PC-9 (cell line): ENCODE measurements around the gene SLC7A14. TPM values are rescaled to one million over a fixed set of nuclear protein-coding genes. Genes with fewer than 3 reads are reported as not detected.

Experiments used
- BruUV-seq: library from RNA; stranded (reverse); fragments of 400-500 nt; replicated peaks from 2 replicates; lab custom pipeline; 2021; lab: Mats Ljungman, UMichigan
- CTCF ChIA-PET: fragments of 300-600 bp; sonication (Branson Sonifier 250); formaldehyde crosslinking; loops from one replicate; lab custom pipeline; 2022; ENCODE audit warnings: antibody characterized with exemption; lab: Charles Lee
- POLR2A ChIA-PET: fragments of 300-600 bp; sonication (Branson Sonifier 250); formaldehyde crosslinking; loops from one replicate; lab custom pipeline; 2022; ENCODE audit warnings: antibody characterized with exemption; ENCODE audit not compliant: unreplicated experiment; lab: Charles Lee
- DNase-seq, 2 experiments: peaks; one replicate each; pipeline versions ENCODE4 v3.0.0 to v3.0.0-alpha.2; 2015 to 2022; ENCODE audit warnings: mixed read lengths in 1 of 2
- H2AFZ ChIP-seq: fragments of 200-600 bp; sonication (generic); 2 replicates; pipeline ENCODE4 v1.8.1; 2017; ENCODE audit warnings: antibody characterized with exemption
- H3F3A ChIP-seq: fragments of 200-600 bp; sonication (generic); 2 replicates; pipeline ENCODE4 v1.8.1; 2017; ENCODE audit warnings: antibody characterized with exemption, mild to moderate bottlenecking, low read depth; ENCODE audit not compliant: insufficient read depth
- H3K27ac ChIP-seq: fragments of 200-600 bp; sonication (generic); 2 replicates; pipeline ENCODE4 v1.6.1; 2016; ENCODE audit warnings: mixed run types
- H3K27me3 ChIP-seq: fragments of 200-600 bp; sonication (generic); 2 replicates; pipeline ENCODE4 v1.6.1; 2016; ENCODE audit warnings: low read depth, mixed run types; ENCODE audit not compliant: insufficient read depth
- H3K36me3 ChIP-seq: fragments of 200-600 bp; sonication (generic); 2 replicates; pipeline ENCODE4 v1.6.1; 2016; ENCODE audit warnings: low read depth, mixed run types
- H3K4me1 ChIP-seq: fragments of 200-600 bp; sonication (generic); replicated peaks from 2 replicates; pipeline ENCODE4 v1.6.1; 2016; ENCODE audit warnings: mixed run types; ENCODE audit not compliant: insufficient read depth
- H3K4me2 ChIP-seq: fragments of 200-600 bp; sonication (generic); 2 replicates; pipeline ENCODE4 v1.6.1; 2017; ENCODE audit warnings: mixed run types
- H3K4me3 ChIP-seq: fragments of 200-600 bp; sonication (generic); 2 replicates; pipeline ENCODE4 v1.6.1; 2016; ENCODE audit warnings: mixed run types
- H3K79me2 ChIP-seq: fragments of 200-600 bp; sonication (generic); 2 replicates; pipeline ENCODE4 v1.6.1; 2017; ENCODE audit warnings: low read depth, mixed run types
- H3K9me2 ChIP-seq: fragments of 200-600 bp; sonication (generic); 2 replicates; pipeline ENCODE4 v1.8.1; 2017; ENCODE audit warnings: mild to moderate bottlenecking; ENCODE audit not compliant: insufficient read depth
- H3K9me3 ChIP-seq: fragments of 200-600 bp; sonication (generic); 2 replicates; pipeline ENCODE4 v1.8.1; 2016; ENCODE audit warnings: low read depth; ENCODE audit not compliant: insufficient read depth
- H4K20me1 ChIP-seq: fragments of 200-600 bp; sonication (generic); 2 replicates; pipeline ENCODE4 v1.8.1; 2017; ENCODE audit not compliant: insufficient read depth
- EZH2 ChIP-seq: fragments of 200-600 bp; sonication (generic); IDR thresholded peaks from 2 replicates; pipeline ENCODE4 v1.8.0; 2017; ENCODE audit warnings: antibody characterized with exemption, low read depth
- intact Hi-C: fragments of 100-400 bp; cut with micrococcal nuclease; formaldehyde crosslinking; loops from one replicate; pipeline ENCODE4 v1.10.0; 2022; ENCODE audit not compliant: unreplicated experiment
- total RNA-seq: library from RNA; stranded (reverse); gene quantifications from 2 replicates; pipeline ENCODE4 v1.2.3, GENCODE V29; 2021
- TF ChIP-seq, protein P1 (sequence below): fragments of 200-600 bp; sonication (generic); conservative IDR thresholded peaks from 2 replicates; pipeline ENCODE4 v1.6.1; 2017; ENCODE audit warnings: mixed run types, antibody characterized with exemption, mild to moderate bottlenecking, moderate library complexity

The SLC7A14 gene
- total RNA-seq, 1 experiment from 2014 or later, result not detected

DNA sequence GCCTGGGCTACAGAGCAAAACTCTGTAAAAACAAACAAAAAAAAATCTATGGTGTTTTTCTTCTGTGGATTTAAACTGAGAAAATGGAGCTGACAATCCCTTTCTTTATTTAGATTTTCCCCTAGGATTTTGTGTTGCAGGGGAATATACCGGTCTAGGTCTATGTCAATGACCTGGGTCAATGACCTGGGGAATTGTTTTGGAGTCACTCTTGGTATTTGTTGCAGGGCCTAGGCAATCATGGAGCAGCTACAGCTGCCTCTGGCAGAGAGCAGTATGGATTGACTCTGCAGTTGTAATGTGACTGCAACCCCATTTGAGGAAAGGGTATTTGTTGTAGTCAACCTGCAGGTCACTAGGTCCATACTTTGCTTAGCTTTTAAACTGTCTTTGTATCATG lies 37.6 kb upstream of the SLC7A14 start:
- no peaks in the 10 kb centered on the region for H3K79me2 ChIP-seq
- H3K4me1 ChIP-seq, result no peaks in the 10 kb centered on the region
- TF ChIP-seq EZH2, result no peak
- TF ChIP-seq, protein P1, sequence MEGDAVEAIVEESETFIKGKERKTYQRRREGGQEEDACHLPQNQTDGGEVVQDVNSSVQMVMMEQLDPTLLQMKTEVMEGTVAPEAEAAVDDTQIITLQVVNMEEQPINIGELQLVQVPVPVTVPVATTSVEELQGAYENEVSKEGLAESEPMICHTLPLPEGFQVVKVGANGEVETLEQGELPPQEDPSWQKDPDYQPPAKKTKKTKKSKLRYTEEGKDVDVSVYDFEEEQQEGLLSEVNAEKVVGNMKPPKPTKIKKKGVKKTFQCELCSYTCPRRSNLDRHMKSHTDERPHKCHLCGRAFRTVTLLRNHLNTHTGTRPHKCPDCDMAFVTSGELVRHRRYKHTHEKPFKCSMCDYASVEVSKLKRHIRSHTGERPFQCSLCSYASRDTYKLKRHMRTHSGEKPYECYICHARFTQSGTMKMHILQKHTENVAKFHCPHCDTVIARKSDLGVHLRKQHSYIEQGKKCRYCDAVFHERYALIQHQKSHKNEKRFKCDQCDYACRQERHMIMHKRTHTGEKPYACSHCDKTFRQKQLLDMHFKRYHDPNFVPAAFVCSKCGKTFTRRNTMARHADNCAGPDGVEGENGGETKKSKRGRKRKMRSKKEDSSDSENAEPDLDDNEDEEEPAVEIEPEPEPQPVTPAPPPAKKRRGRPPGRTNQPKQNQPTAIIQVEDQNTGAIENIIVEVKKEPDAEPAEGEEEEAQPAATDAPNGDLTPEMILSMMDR, result no peak
- H3K9me2 ChIP-seq, result no peaks in the 10 kb centered on the region
- POLR2A ChIA-PET, result interaction anchor here (0.6 kb wide), 1 partner anchor 153 kb away, joined by 3 read pairs; no protein-coding TSS in a partner anchor
- H3K4me2 ChIP-seq, result no peak overlapping the region
- no peak overlapping the region for H3K4me3 ChIP-seq
- H3K27me3 ChIP-seq, result no peaks in the 10 kb centered on the region
- no TSS peak for BruUV-seq
- no peaks in the 10 kb centered on the region for H3F3A ChIP-seq
- peaks cover 6% of the 10 kb centered on the region; the same call in 1 of the 2 replicates for H3K9me3 ChIP-seq
- H4K20me1 ChIP-seq, result no peaks in the 10 kb centered on the region
- CTCF ChIA-PET, result no interaction called here
- H3K27ac ChIP-seq, result no peak overlapping the region
- intact Hi-C loops, result no loop called here
- no peak for DNase-seq
- no peaks in the 10 kb centered on the region for H3K36me3 ChIP-seq
- no peak overlapping the region for H2AFZ ChIP-seq

- Histone ChIP-seq H3K9me3 (peaks cover 6% of the 10 kb centered on the region; the same call in 1 of the 2 replicates), H3K4me3 (no peak overlapping the region), H3K4me2 (no peak overlapping the region), H2AFZ (no peak overlapping the region), H3K27ac (no peak overlapping the region), H4K20me1 (no peaks in the 10 kb centered on the region), H3K36me3 (no peaks in the 10 kb centered on the region), H3F3A (no peaks in the 10 kb centered on the region), H3K27me3 (no peaks in the 10 kb centered on the region), H3K9me2 (no peaks in the 10 kb centered on the region), H3K79me2 (no peaks in the 10 kb centered on the region), H3K4me1 (no peaks in the 10 kb centered on the region)
- ChIA-PET POLR2A (interaction anchor here (0.6 kb wide), 2 partner anchors 152 to 315 kb away, joined by 3 to 25 read pairs; no protein-coding TSS in a partner anchor), CTCF (no interaction called here)
- TF ChIP-seq, protein P1, result no peak
- TF ChIP-seq EZH2, result no peak
- no peak for DNase-seq
- intact Hi-C loops, result no loop called here
- no TSS peak for BruUV-seq
Measured at GRCh38 chr3:170622369-170623159, 36.7 kb upstream of the SLC7A14 start.

DNA sequence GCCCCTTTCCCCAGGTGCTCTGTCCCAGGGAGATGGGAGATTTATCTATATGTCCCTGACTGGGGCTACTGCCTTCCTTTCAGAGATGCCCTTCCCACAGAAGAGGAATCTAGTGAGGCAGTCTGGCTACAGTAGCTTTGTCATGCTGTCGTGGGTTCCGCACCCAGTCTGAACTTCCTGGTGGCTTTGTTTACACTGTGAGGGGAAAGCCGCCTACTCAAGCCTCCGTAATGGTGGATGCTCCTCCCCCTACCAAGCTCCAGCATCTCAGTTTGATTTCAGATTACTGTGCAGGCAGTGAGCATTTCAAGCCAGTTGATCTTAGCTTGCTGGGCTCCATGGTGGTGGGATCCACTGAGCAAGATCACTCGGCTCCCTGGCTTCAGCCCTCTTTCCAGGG lies 35.4 kb upstream of the SLC7A14 start:
- Histone ChIP-seq H3K9me3 (peaks cover 6% of the 10 kb centered on the region; the same call in 1 of the 2 replicates), H3K9me2 (no peaks in the 10 kb centered on the region), H4K20me1 (no peaks in the 10 kb centered on the region), H3K4me1 (no peaks in the 10 kb centered on the region), H3K4me2 (no peak overlapping the region), H3K36me3 (no peaks in the 10 kb centered on the region), H3F3A (no peaks in the 10 kb centered on the region), H3K27ac (no peak overlapping the region), H3K4me3 (no peak overlapping the region), H3K79me2 (no peaks in the 10 kb centered on the region), H3K27me3 (no peaks in the 10 kb centered on the region), H2AFZ (no peak overlapping the region)
- BruUV-seq, result no TSS peak
- no peak for TF ChIP-seq EZH2
- TF ChIP-seq, protein P1, result no peak
- intact Hi-C loops, result no loop called here
- ChIA-PET POLR2A (no interaction called here), CTCF (no interaction called here)
- no peak for DNase-seq
